GM21576 (cell line): ENCODE results near the gene RDH12.
"Not testable (repeated sequence)": the region's sequence is repeated elsewhere in the genome, so short reads cannot be mapped to it uniquely, and the experiment has no call there.

ENCODE experiments used
- ATAC-seq: cut with Tn5 transposase; IDR thresholded peaks from one replicate; pipeline ENCODE4 v1.9.1; 2021; ENCODE audit warnings: mild to moderate bottlenecking, moderate library complexity; ENCODE audit not compliant: unreplicated experiment

Gene RDH12

GRCh38 chr14:67701492-67701891 is at the start of gene RDH12:
Gene RDH12, plus strand, starts transcription at chr14:67701886. Its CDS starts 20,757 bp downstream, at chr14:67722643.
- ATAC-seq: not testable (repeated sequence)

GRCh38 chr14:67652189-67652588 is 49.5 kb upstream of the RDH12 start:
- ATAC-seq: no peak

GRCh38 chr14:67653651-67654280 is 47.9 kb upstream of the RDH12 start:
- no peak for ATAC-seq

GRCh38 chr14:67663633-67664032 is 38.1 kb upstream of the RDH12 start:
- ATAC-seq: no peak

- no peak for ATAC-seq
These were observed 35.8 kb upstream of the RDH12 start for GRCh38 chr14:67665868-67666267.

GRCh38 chr14:67666750-67667449 is 34.8 kb upstream of the RDH12 start:
- ATAC-seq: peak; percentile 57

GRCh38 chr14:67668559-67668958 is 33.1 kb upstream of the RDH12 start:
- no peak for ATAC-seq

- ATAC-seq: no peak
These were observed 28.2 kb upstream of the RDH12 start for GRCh38 chr14:67673451-67673850.

GRCh38 chr14:67674139-67674479 is 27.6 kb upstream of the RDH12 start:
- peak; percentile 41 for ATAC-seq

- ATAC-seq: peak; percentile 85
These were observed 27.0 kb upstream of the RDH12 start, which contains the start of gene VTI1B for GRCh38 chr14:67674480-67675218. Gene VTI1B, minus strand, starts transcription at chr14:67674632. Its CDS starts 143 bp downstream, at chr14:67674489.

GRCh38 chr14:67675219-67675582 is 26.5 kb upstream of the RDH12 start:
- no peak for ATAC-seq

GRCh38 chr14:67679006-67679405 is 22.7 kb upstream of the RDH12 start:
- ATAC-seq: no peak

- ATAC-seq: peak; percentile 95
These were observed 21.5 kb upstream of the RDH12 start for GRCh38 chr14:67680121-67680602.

GRCh38 chr14:67680941-67681340 is 20.7 kb upstream of the RDH12 start:
- ATAC-seq: no peak

- ATAC-seq: no peak
These were observed 17.8 kb upstream of the RDH12 start for GRCh38 chr14:67683842-67684241.

GRCh38 chr14:67690011-67690410 is 11.7 kb upstream of the RDH12 start:
- no peak for ATAC-seq

- ATAC-seq: peak; percentile 86
These were observed 6.8 kb upstream of the RDH12 start for GRCh38 chr14:67694791-67695393.

GRCh38 chr14:67695394-67695949 is 6.2 kb upstream of the RDH12 start, which contains the start of gene RDH11:
Gene RDH11, minus strand, starts transcription at chr14:67695764. Its CDS starts 61 bp downstream, at chr14:67695703.
- peak; percentile 88 for ATAC-seq

GRCh38 chr14:67697006-67697405 is 4.7 kb upstream of the RDH12 start:
- no peak for ATAC-seq

GRCh38 chr14:67698179-67698578 is 3.5 kb upstream of the RDH12 start:
- ATAC-seq: no peak

- no peak for ATAC-seq
These were observed 2.3 kb downstream of the RDH12 start for GRCh38 chr14:67703997-67704396.
